ENCODE results near the gene STXBP5.

STXBP5 gene

DNA sequence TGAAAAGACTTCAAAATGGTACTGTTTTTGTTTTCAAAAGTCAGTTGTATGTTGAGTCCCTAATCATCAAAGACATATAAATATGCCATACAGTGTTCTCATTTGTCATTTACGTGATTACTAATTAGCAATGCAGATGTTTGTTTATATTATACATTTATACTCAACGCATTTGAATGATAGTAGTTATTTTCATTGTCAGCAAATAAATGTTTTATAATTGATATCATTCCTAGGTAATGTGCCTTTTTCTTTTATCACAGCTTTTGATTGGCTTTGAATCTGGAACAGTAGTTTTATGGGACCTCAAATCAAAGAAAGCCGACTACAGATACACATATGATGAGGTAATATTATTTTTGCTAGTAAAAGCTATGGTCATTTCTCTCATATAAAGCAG, 62.6 kb downstream of the STXBP5 start:
- no peak overlapping the region for H3K9ac ChIP-seq (ENCODE audit: low read length)
- H3K4me1 ChIP-seq (ENCODE audit: control insufficient read depth, insufficient read depth, low read length) = no peaks in the 10 kb centered on the region
- H3K27me3 ChIP-seq (ENCODE audit: control insufficient read depth, insufficient read depth, low read length) = no peaks in the 10 kb centered on the region
- H3K36me3 ChIP-seq (ENCODE audit: control insufficient read depth, insufficient read depth, low read length) = no peaks in the 10 kb centered on the region
- H3K9me3 ChIP-seq (ENCODE audit: control insufficient read depth, low read length) = no peaks in the 10 kb centered on the region
- no peak overlapping the region for H3K4me3 ChIP-seq (ENCODE audit: low read length)

DNA sequence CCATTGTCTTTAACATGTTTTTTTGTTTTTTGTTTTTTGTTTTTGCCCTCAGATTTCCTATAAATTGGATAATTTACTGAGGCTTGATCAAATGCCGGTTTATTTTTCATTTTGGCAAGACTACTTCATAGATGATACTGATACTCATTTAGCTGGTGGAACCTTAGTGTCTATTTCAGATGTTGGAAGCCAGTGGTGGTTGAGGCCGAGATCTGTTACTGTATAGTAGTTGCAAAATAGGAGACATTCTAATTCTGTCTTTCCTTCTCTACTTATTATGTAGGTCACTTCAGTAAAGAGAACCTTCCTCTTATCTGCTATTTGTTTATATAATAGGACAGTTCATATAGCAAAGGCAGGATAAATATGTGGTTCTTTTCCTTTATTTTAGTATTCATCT, 63.4 kb downstream of the STXBP5 start:
- Histone ChIP-seq H3K27me3 (ENCODE audit: control insufficient read depth, insufficient read depth, low read length) (no peaks in the 10 kb centered on the region), H3K9ac (ENCODE audit: low read length) (no peak overlapping the region), H3K9me3 (ENCODE audit: control insufficient read depth, low read length) (no peaks in the 10 kb centered on the region), H3K4me1 (ENCODE audit: control insufficient read depth, insufficient read depth, low read length) (no peaks in the 10 kb centered on the region), H3K4me3 (ENCODE audit: low read length) (no peak overlapping the region), H3K36me3 (ENCODE audit: control insufficient read depth, insufficient read depth, low read length) (no peaks in the 10 kb centered on the region)

DNA sequence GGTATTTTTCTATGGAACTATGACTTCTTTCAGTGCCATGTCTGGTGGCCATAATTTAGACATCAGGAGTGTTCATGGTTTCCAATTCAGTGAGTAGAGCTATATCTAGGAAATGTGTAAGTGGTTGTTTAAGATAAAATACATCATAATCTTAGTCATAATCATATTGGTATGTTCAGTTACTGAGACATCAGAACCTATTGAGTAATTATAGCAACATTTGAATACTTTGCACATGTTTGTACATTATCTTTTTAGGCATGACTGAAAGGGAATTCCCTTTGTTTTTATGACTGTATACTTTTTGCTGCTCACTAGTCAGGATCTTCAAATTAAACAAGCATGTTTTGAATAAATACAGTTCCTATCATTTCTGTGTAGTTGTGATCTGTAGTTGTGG, 64.0 kb downstream of the STXBP5 start:
- Histone ChIP-seq H3K36me3 (ENCODE audit: control insufficient read depth, insufficient read depth, low read length) (no peaks in the 10 kb centered on the region), H3K4me3 (ENCODE audit: low read length) (no peak overlapping the region), H3K27me3 (ENCODE audit: control insufficient read depth, insufficient read depth, low read length) (no peaks in the 10 kb centered on the region), H3K9ac (ENCODE audit: low read length) (no peak overlapping the region), H3K4me1 (ENCODE audit: control insufficient read depth, insufficient read depth, low read length) (no peaks in the 10 kb centered on the region), H3K9me3 (ENCODE audit: control insufficient read depth, low read length) (no peaks in the 10 kb centered on the region)

DNA sequence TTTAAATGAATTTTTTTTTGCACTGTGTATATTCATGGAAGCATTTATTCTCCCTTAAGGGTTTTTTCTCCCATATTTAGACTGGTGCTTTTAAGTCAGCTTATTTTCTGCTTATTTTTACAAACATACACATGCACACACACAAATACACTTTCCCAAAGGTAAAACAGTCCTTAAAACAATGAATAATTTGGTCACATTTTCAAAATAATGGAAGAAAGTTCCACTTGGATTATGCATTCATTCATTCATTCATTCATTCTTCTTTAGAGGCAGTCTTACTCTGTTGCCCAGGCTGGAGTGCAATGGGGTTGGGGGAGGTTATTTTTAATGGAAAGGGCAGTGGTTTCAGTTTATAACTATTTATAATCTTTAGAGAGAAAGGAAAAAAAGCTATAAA, 69.8 kb downstream of the STXBP5 start:
- no peak overlapping the region for H3K9ac ChIP-seq (ENCODE audit: low read length)
- H3K4me1 ChIP-seq (ENCODE audit: control insufficient read depth, insufficient read depth, low read length) = no peaks in the 10 kb centered on the region
- H3K9me3 ChIP-seq (ENCODE audit: control insufficient read depth, low read length) = no peaks in the 10 kb centered on the region
- H3K4me3 ChIP-seq (ENCODE audit: low read length) = no peak overlapping the region
- H3K36me3 ChIP-seq (ENCODE audit: control insufficient read depth, insufficient read depth, low read length) = no peaks in the 10 kb centered on the region
- no peaks in the 10 kb centered on the region for H3K27me3 ChIP-seq (ENCODE audit: control insufficient read depth, insufficient read depth, low read length)

DNA sequence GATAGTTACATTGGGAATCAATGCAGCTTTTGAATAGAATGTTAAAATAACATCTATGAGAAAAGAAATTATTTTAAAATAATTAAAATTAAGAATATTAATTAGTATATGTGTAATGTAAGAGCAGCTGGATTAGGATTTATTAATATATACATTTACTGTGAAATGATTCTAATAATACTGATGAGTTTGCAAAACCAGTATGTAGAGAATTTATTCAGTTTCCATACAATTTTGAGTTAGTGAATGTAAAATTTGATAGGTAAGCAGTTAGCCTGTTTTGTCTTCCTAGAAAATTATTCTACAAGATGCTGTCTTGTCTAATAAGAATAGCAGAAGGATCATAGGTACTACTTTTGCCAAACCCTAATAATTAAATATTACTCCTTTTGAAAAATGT, 70.6 kb downstream of the STXBP5 start:
- H3K4me1 ChIP-seq (ENCODE audit: control insufficient read depth, insufficient read depth, low read length) = no peaks in the 10 kb centered on the region
- H3K4me3 ChIP-seq (ENCODE audit: low read length) = no peak overlapping the region
- no peaks in the 10 kb centered on the region for H3K36me3 ChIP-seq (ENCODE audit: control insufficient read depth, insufficient read depth, low read length)
- no peaks in the 10 kb centered on the region for H3K27me3 ChIP-seq (ENCODE audit: control insufficient read depth, insufficient read depth, low read length)
- no peak overlapping the region for H3K9ac ChIP-seq (ENCODE audit: low read length)
- H3K9me3 ChIP-seq (ENCODE audit: control insufficient read depth, low read length) = no peaks in the 10 kb centered on the region

DNA sequence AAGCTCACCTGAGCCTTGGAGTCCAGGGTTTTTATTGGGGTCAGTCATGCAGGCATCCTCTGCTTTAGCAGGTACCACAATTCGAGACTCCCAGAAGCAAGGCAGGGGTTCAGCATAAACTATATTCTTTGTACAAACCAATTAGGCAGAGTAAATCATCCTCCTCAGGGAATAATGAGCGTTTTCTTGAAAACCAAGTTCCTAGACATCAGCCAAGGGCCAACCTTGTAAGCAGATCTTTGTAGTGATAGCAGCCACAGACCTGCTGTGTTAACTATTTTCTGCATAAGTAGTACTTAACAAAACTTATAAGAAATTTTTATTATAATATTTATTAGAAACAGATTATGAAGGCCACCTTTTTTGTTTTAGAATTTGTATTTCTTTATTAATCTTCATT, 74.7 kb downstream of the STXBP5 start:
- Histone ChIP-seq H3K4me1 (ENCODE audit: control insufficient read depth, insufficient read depth, low read length) (no peaks in the 10 kb centered on the region), H3K27me3 (ENCODE audit: control insufficient read depth, insufficient read depth, low read length) (no peaks in the 10 kb centered on the region), H3K9me3 (ENCODE audit: control insufficient read depth, low read length) (no peaks in the 10 kb centered on the region), H3K36me3 (ENCODE audit: control insufficient read depth, insufficient read depth, low read length) (no peaks in the 10 kb centered on the region), H3K9ac (ENCODE audit: low read length) (no peak overlapping the region), H3K4me3 (ENCODE audit: low read length) (no peak overlapping the region)

DNA sequence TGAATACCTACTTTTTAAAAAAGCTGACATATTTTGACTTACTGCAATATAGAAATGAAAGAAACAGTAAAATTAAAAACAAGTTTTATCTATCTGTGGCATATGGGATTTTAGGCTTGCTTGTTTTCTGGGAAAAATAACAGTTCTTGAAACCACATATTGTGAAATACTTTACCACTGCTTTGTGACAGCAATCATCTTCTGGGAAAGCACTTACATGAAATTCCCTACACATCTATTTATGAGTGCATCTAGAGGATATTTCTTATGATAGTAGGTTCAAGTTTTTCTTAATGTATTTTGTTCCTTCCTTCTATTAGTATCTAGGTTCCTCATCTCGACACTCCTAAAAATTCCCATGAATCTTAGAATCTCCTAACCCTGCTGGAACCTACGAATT, 75.2 kb downstream of the STXBP5 start:
- no peaks in the 10 kb centered on the region for H3K36me3 ChIP-seq (ENCODE audit: control insufficient read depth, insufficient read depth, low read length)
- no peaks in the 10 kb centered on the region for H3K9me3 ChIP-seq (ENCODE audit: control insufficient read depth, low read length)
- H3K27me3 ChIP-seq (ENCODE audit: control insufficient read depth, insufficient read depth, low read length) = no peaks in the 10 kb centered on the region
- no peaks in the 10 kb centered on the region for H3K4me1 ChIP-seq (ENCODE audit: control insufficient read depth, insufficient read depth, low read length)
- H3K4me3 ChIP-seq (ENCODE audit: low read length) = no peak overlapping the region
- no peak overlapping the region for H3K9ac ChIP-seq (ENCODE audit: low read length)

DNA sequence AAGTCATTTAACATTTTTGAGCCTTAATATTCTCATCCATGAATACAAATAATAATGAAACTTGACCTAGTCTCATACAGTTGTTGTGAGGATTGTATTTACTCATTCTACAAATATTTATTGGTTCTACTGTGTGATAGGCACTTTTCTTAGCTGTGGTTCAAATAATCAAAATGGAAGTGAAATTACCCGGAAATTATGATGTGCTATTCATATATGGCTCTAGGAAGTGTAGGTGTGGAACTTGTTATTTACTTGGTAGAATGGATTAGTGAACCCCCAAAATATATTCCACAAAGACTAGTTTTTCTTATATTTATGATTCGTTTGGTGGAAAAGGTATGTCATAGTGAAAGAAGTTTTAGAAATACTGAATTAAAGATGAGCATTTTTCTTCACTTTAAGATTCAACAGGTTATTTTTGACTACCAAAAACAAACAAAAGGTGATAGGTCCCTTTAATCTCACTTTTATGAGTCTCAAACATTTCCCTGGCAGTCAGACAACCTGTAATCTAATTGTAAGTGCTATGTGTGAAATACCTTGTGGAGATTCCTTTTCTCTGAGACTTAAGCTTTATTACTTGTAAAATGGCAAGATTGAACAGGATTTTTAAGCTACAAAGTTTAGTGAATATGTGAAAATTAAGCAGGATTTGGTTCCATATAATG, 77.8 kb downstream of the STXBP5 start:
- Histone ChIP-seq H3K4me1 (ENCODE audit: control insufficient read depth, insufficient read depth, low read length) (no peaks in the 10 kb centered on the region), H3K9me3 (ENCODE audit: control insufficient read depth, low read length) (no peaks in the 10 kb centered on the region), H3K4me3 (ENCODE audit: low read length) (no peak overlapping the region), H3K36me3 (ENCODE audit: control insufficient read depth, insufficient read depth, low read length) (no peaks in the 10 kb centered on the region), H3K27me3 (ENCODE audit: control insufficient read depth, insufficient read depth, low read length) (no peaks in the 10 kb centered on the region), H3K9ac (ENCODE audit: low read length) (no peak overlapping the region)

DNA sequence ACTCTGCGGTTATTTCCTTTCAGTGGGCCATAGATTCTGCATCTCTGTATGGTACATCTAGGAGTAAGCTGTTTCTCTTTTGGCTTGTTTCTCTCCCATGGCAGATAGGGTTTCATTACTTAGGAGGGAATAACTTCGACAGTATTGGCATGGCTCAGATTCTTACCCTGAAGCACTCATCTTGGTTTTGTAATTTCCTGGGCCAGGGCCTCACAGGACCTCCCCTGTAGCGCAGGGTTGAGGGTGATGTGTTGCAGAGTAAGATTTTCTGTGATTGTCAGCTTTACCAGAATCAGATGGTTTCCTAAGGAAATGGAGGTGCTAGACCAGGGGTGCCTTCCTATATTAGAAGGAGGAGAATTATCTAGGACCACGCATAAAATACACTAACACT, 78.3 kb downstream of the STXBP5 start:
- no peak overlapping the region for H3K4me3 ChIP-seq (ENCODE audit: low read length)
- H3K4me1 ChIP-seq (ENCODE audit: control insufficient read depth, insufficient read depth, low read length) = no peaks in the 10 kb centered on the region
- no peaks in the 10 kb centered on the region for H3K36me3 ChIP-seq (ENCODE audit: control insufficient read depth, insufficient read depth, low read length)
- no peaks in the 10 kb centered on the region for H3K27me3 ChIP-seq (ENCODE audit: control insufficient read depth, insufficient read depth, low read length)
- H3K9me3 ChIP-seq (ENCODE audit: control insufficient read depth, low read length) = no peaks in the 10 kb centered on the region
- no peak overlapping the region for H3K9ac ChIP-seq (ENCODE audit: low read length)

DNA sequence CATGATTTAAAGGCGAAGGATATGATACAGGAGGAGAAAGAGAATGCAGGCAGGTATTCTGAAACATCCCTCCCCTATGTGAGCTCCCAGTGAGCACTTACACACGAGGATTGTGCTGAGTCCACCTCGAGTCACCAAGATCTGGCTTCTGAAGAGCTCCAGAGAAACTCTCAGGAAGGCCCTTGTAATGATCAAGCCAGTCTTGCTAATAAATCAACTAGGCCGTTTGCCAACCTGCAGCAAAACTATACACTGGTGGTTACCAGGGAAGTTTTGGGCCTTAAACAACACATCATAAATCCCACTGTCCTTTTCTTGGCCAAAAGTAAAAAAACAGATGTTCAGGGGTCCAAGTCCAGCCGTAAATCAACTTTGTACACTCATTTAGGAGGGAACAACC, 79.2 kb downstream of the STXBP5 start:
- Histone ChIP-seq H3K9ac (ENCODE audit: low read length) (no peak overlapping the region), H3K9me3 (ENCODE audit: control insufficient read depth, low read length) (no peaks in the 10 kb centered on the region), H3K36me3 (ENCODE audit: control insufficient read depth, insufficient read depth, low read length) (no peaks in the 10 kb centered on the region), H3K4me1 (ENCODE audit: control insufficient read depth, insufficient read depth, low read length) (no peaks in the 10 kb centered on the region), H3K27me3 (ENCODE audit: control insufficient read depth, insufficient read depth, low read length) (no peaks in the 10 kb centered on the region), H3K4me3 (ENCODE audit: low read length) (no peak overlapping the region)

DNA sequence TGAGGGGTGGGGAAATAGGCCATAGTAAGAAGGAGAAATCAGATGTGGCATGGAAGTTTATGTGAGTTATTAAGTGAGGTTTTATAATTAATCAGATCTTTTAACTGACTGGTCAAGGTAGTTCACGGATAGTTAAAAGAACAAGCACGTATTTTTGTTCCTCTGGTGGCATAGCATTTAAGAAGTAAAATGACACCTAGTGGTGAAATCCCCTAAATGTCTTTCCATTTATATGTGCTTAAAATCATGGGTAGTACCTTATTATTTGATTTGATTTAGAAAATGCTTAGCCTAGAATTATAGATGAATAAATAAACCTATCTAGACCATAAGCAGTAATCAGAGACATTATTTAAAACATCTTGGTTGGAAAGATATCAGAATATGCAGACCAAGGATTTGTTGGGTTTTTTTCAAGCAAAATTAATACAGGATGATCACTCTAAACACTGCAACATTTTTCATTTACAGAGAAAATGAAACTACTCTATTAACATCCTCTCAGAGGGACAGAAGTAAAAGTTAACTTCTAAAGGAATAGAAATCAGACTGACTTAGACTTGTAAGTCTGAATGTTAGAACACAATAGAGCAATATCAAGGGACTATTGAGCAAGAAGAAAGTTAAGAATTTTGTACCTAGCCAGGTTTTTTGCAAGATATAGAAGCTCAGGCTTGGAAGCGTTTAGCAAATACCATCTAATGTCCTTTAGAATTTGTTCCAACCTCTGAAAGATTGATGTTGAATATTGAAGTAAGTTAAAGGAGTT, 81.1 kb downstream of the STXBP5 start:
- Histone ChIP-seq H3K27me3 (ENCODE audit: control insufficient read depth, insufficient read depth, low read length) (no peaks in the 10 kb centered on the region), H3K36me3 (ENCODE audit: control insufficient read depth, insufficient read depth, low read length) (no peaks in the 10 kb centered on the region), H3K9ac (ENCODE audit: low read length) (no peak overlapping the region), H3K4me1 (ENCODE audit: control insufficient read depth, insufficient read depth, low read length) (no peaks in the 10 kb centered on the region), H3K9me3 (ENCODE audit: control insufficient read depth, low read length) (no peaks in the 10 kb centered on the region), H3K4me3 (ENCODE audit: low read length) (no peak overlapping the region)

DNA sequence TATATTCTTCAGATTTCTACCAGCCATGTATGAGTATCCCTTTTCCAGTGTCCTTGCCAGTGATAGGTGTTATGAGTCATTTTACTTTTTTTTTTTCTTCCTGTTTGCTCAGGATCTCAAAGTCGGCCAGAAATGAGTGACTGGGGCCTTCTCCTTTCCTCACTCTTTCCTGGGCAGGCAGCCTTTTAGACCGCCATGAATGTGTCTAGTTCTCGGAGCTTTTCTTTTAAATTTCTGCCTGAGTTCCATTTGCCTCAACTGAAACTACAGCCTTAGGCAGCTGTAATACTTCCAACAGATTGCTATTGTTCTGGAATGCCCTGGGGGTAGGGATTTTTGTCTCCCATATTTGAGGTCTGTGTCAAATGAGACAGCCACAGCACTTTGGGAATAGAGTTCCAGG, 83.7 kb downstream of the STXBP5 start:
- Histone ChIP-seq H3K9ac (ENCODE audit: low read length) (no peak overlapping the region), H3K9me3 (ENCODE audit: control insufficient read depth, low read length) (no peaks in the 10 kb centered on the region), H3K4me1 (ENCODE audit: control insufficient read depth, insufficient read depth, low read length) (no peaks in the 10 kb centered on the region), H3K4me3 (ENCODE audit: low read length) (no peak overlapping the region), H3K36me3 (ENCODE audit: control insufficient read depth, insufficient read depth, low read length) (no peaks in the 10 kb centered on the region), H3K27me3 (ENCODE audit: control insufficient read depth, insufficient read depth, low read length) (no peaks in the 10 kb centered on the region)
